ENCODE results near the gene ATP5PB.

- TF ChIP-seq RAD21 (IDR thresholded peaks at IDR 0.05), result no peak
- TF ChIP-seq YY1 (IDR thresholded peaks at IDR 0.05), result no peak
- TF ChIP-seq GABPA (IDR thresholded peaks at IDR 0.05 in 1 of 2, conservative IDR thresholded peaks at IDR 0.05 in 1 of 2), result no peak
- no peak for TF ChIP-seq SP1 (IDR thresholded peaks at IDR 0.05)
- no peak for TF ChIP-seq REST (IDR thresholded peaks at IDR 0.05)
- no peak for TF ChIP-seq CTCF (IDR thresholded peaks at IDR 0.05; ENCODE audit: low read depth, low read length, missing input control)
- no peak for TF ChIP-seq TAF1 (conservative IDR thresholded peaks at IDR 0.05)
Measured at GRCh38 chr1:111463029-111463683, 13.9 kb downstream of the ATP5PB start.
